ENCODE results near the gene FKBP10.

DNA sequence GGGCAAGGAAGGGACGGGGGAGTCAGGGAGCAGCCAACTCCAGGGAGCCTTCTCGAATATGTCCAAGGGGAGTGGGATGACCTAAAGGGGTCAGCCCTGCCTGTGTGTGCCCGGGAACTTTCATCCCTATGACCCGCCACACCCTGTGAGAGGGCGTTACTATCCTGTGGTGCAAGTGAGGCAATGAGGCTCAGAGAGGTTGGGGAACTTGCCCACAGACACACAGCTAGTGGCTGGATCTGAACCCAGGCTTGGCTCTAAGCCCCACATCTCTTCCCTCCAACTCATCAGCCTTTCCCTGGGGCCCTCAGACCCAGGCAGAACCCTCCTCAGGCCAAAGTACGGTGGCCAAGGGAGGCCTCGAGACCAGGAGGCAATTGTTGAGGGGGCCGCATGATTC is 49.5 kb upstream of the FKBP10 start:
- TF ChIP-seq, protein P1, sequence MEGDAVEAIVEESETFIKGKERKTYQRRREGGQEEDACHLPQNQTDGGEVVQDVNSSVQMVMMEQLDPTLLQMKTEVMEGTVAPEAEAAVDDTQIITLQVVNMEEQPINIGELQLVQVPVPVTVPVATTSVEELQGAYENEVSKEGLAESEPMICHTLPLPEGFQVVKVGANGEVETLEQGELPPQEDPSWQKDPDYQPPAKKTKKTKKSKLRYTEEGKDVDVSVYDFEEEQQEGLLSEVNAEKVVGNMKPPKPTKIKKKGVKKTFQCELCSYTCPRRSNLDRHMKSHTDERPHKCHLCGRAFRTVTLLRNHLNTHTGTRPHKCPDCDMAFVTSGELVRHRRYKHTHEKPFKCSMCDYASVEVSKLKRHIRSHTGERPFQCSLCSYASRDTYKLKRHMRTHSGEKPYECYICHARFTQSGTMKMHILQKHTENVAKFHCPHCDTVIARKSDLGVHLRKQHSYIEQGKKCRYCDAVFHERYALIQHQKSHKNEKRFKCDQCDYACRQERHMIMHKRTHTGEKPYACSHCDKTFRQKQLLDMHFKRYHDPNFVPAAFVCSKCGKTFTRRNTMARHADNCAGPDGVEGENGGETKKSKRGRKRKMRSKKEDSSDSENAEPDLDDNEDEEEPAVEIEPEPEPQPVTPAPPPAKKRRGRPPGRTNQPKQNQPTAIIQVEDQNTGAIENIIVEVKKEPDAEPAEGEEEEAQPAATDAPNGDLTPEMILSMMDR (IDR thresholded peaks at IDR 0.05), result no peak
- TF ChIP-seq POLR2AphosphoS5 (IDR thresholded peaks at IDR 0.05; ENCODE audit: low read depth, low read length), result no peak
- no peak for TF ChIP-seq NFIC (IDR thresholded peaks at IDR 0.05; ENCODE audit: borderline replicate concordance)
- TF ChIP-seq, protein P2, sequence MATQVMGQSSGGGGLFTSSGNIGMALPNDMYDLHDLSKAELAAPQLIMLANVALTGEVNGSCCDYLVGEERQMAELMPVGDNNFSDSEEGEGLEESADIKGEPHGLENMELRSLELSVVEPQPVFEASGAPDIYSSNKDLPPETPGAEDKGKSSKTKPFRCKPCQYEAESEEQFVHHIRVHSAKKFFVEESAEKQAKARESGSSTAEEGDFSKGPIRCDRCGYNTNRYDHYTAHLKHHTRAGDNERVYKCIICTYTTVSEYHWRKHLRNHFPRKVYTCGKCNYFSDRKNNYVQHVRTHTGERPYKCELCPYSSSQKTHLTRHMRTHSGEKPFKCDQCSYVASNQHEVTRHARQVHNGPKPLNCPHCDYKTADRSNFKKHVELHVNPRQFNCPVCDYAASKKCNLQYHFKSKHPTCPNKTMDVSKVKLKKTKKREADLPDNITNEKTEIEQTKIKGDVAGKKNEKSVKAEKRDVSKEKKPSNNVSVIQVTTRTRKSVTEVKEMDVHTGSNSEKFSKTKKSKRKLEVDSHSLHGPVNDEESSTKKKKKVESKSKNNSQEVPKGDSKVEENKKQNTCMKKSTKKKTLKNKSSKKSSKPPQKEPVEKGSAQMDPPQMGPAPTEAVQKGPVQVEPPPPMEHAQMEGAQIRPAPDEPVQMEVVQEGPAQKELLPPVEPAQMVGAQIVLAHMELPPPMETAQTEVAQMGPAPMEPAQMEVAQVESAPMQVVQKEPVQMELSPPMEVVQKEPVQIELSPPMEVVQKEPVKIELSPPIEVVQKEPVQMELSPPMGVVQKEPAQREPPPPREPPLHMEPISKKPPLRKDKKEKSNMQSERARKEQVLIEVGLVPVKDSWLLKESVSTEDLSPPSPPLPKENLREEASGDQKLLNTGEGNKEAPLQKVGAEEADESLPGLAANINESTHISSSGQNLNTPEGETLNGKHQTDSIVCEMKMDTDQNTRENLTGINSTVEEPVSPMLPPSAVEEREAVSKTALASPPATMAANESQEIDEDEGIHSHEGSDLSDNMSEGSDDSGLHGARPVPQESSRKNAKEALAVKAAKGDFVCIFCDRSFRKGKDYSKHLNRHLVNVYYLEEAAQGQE (IDR thresholded peaks at IDR 0.05; ENCODE audit: low read depth, low read length), result no peak
- no peak for TF ChIP-seq EZH2phosphoT487 (IDR thresholded peaks at IDR 0.05; ENCODE audit: borderline replicate concordance, low read depth)
- TF ChIP-seq EP300 (IDR thresholded peaks at IDR 0.05; ENCODE audit: borderline replicate concordance in 1 of 2, low read depth in 1 of 2, low read length in 1 of 2), result no peak
- TF ChIP-seq, protein P3, sequence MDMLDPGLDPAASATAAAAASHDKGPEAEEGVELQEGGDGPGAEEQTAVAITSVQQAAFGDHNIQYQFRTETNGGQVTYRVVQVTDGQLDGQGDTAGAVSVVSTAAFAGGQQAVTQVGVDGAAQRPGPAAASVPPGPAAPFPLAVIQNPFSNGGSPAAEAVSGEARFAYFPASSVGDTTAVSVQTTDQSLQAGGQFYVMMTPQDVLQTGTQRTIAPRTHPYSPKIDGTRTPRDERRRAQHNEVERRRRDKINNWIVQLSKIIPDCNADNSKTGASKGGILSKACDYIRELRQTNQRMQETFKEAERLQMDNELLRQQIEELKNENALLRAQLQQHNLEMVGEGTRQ (IDR thresholded peaks at IDR 0.05; ENCODE audit: borderline replicate concordance, low read depth, low read length), result no peak
- no peak for TF ChIP-seq RFX5 (IDR thresholded peaks at IDR 0.05; ENCODE audit: low read length)
